ENCODE data around the gene GMPR. TPM values are rescaled to one million over a fixed set of nuclear protein-coding genes. Genes with fewer than 3 reads are reported as not detected.

Gene GMPR
- polyA plus RNA-seq, 1 donor (not counting 4 experiments of a cell fraction or from before 2014, with no cell fraction given): 0.50 TPM

DNA sequence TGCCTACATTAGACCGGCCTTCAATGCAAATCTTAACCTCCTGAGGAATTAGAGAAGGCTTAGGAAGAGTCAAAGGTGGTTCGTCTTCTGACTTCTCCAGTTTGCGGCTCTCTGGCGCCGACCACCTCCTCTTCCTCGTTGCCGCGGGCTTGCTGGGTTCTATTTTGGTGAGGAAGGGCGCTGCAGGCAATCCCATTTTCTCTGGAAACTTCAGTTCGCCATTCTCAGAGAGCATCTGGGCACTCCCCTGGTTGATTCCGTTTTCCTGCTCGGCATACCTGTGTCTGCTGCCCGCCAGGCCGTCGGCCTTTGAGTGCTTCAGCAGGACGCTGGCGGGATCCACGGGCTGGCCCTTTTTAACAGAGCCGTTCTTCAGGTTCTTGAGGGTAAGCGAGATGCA is 67.9 kb downstream of the GMPR start:
- Histone ChIP-seq H3K79me2 (ENCODE audit: control insufficient read depth, insufficient read depth, low read length) (no peaks in the 10 kb centered on the region), H3K4me1 (ENCODE audit: control insufficient read depth, extremely low read depth, insufficient read depth, low read length) (no peaks in the 10 kb centered on the region), H4K20me1 (ENCODE audit: control insufficient read depth, extremely low read depth, insufficient read depth, low read length) (no peaks in the 10 kb centered on the region), H2AFZ (ENCODE audit: control insufficient read depth, low read length) (no peak overlapping the region), H3K9me1 (ENCODE audit: control insufficient read depth, extremely low read depth, insufficient read depth, low read length) (no peaks in the 10 kb centered on the region), H3K36me3 (ENCODE audit: control insufficient read depth in 2 of 2, extremely low read depth in 1 of 2, insufficient read depth in 2 of 2, low read length in 2 of 2) (no peaks in the 10 kb centered on the region), H3K9ac (ENCODE audit: control insufficient read depth, extremely low read depth, insufficient read depth, low read length) (no peak overlapping the region), H3K4me3 (ENCODE audit: control insufficient read depth in 2 of 3, extremely low read depth in 1 of 3, insufficient read depth in 2 of 3, low read depth in 1 of 3, low read length in 3 of 3) (no peak overlapping the region), H3K27me3 (ENCODE audit: control insufficient read depth, extremely low read depth, insufficient read depth, low read length) (no peaks in the 10 kb centered on the region), H3K27ac (ENCODE audit: control insufficient read depth, insufficient read depth, low read length) (no peak overlapping the region), H3K9me3 (ENCODE audit: control insufficient read depth, low read depth, low read length) (no peaks in the 10 kb centered on the region), H3K4me2 (ENCODE audit: control insufficient read depth, extremely low read depth, insufficient read depth, low read depth, low read length) (no peak overlapping the region)
- FAIRE-seq (no peak), DNase-seq (ENCODE audit: low read depth, low spot score) (no peak)
- TF ChIP-seq, protein P1, sequence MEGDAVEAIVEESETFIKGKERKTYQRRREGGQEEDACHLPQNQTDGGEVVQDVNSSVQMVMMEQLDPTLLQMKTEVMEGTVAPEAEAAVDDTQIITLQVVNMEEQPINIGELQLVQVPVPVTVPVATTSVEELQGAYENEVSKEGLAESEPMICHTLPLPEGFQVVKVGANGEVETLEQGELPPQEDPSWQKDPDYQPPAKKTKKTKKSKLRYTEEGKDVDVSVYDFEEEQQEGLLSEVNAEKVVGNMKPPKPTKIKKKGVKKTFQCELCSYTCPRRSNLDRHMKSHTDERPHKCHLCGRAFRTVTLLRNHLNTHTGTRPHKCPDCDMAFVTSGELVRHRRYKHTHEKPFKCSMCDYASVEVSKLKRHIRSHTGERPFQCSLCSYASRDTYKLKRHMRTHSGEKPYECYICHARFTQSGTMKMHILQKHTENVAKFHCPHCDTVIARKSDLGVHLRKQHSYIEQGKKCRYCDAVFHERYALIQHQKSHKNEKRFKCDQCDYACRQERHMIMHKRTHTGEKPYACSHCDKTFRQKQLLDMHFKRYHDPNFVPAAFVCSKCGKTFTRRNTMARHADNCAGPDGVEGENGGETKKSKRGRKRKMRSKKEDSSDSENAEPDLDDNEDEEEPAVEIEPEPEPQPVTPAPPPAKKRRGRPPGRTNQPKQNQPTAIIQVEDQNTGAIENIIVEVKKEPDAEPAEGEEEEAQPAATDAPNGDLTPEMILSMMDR (optimal IDR thresholded peaks at IDR 0.05 in 1 of 3, IDR thresholded peaks at IDR 0.05 in 1 of 3, conservative IDR thresholded peaks at IDR 0.05 in 1 of 3; ENCODE audit: extremely low read depth in 1 of 3, insufficient read depth in 2 of 3, low read length in 3 of 3): no peak
- no peak for TF ChIP-seq EZH2 (IDR thresholded peaks at IDR 0.05; ENCODE audit: low read length)
- dilution Hi-C loops (cut with MboI; ENCODE audit: extremely low pct_ligation_motif_present, low sequenced_read_pairs): no loop called here

DNA sequence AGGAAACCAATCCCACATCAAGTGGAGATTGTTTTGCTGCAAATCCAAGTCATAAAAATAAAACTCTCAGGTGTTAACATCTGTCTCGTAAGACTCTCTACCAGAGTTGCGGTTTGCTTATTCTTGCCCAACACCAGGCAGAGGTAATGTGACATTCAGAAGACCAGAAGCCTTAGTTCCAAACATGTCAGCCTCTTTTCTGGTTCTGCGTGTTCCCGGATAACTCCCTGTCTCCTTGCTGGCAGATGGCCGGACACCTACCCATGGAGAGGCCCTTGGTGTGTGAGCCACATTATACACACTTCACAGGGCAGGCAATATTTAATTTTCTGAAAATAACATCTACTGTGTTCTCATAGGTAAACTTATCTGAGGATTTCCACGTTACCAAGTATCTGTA is 73.4 kb downstream of the GMPR start:
- dilution Hi-C loops (cut with MboI; ENCODE audit: extremely low pct_ligation_motif_present, low sequenced_read_pairs): no loop called here
- no peak for TF ChIP-seq EZH2 (IDR thresholded peaks at IDR 0.05; ENCODE audit: low read length)
- TF ChIP-seq, protein P1 (optimal IDR thresholded peaks at IDR 0.05 in 1 of 3, IDR thresholded peaks at IDR 0.05 in 1 of 3, conservative IDR thresholded peaks at IDR 0.05 in 1 of 3; ENCODE audit: extremely low read depth in 1 of 3, insufficient read depth in 2 of 3, low read length in 3 of 3): no peak
- no peaks in the 10 kb centered on the region for H3K79me2 ChIP-seq (ENCODE audit: control insufficient read depth, insufficient read depth, low read length)
- H3K4me3 ChIP-seq (ENCODE audit: control insufficient read depth in 2 of 3, extremely low read depth in 1 of 3, insufficient read depth in 2 of 3, low read depth in 1 of 3, low read length in 3 of 3): no peak overlapping the region
- FAIRE-seq (no peak), DNase-seq (ENCODE audit: low read depth, low spot score) (no peak)
- H3K27ac ChIP-seq (ENCODE audit: control insufficient read depth, insufficient read depth, low read length): no peak overlapping the region
- no peaks in the 10 kb centered on the region for H3K27me3 ChIP-seq (ENCODE audit: control insufficient read depth, extremely low read depth, insufficient read depth, low read length)
- H3K9me3 ChIP-seq (ENCODE audit: control insufficient read depth, low read depth, low read length): no peaks in the 10 kb centered on the region
- no peak overlapping the region for H3K4me2 ChIP-seq (ENCODE audit: control insufficient read depth, extremely low read depth, insufficient read depth, low read depth, low read length)
- no peaks in the 10 kb centered on the region for H3K9me1 ChIP-seq (ENCODE audit: control insufficient read depth, extremely low read depth, insufficient read depth, low read length)
- no peak overlapping the region for H3K9ac ChIP-seq (ENCODE audit: control insufficient read depth, extremely low read depth, insufficient read depth, low read length)
- peaks cover 1% of the 10 kb centered on the region for H3K4me1 ChIP-seq (ENCODE audit: control insufficient read depth, extremely low read depth, insufficient read depth, low read length)
- no peaks in the 10 kb centered on the region for H3K36me3 ChIP-seq (ENCODE audit: control insufficient read depth in 2 of 2, extremely low read depth in 1 of 2, insufficient read depth in 2 of 2, low read length in 2 of 2)
- no peak overlapping the region for H2AFZ ChIP-seq (ENCODE audit: control insufficient read depth, low read length)
- no peaks in the 10 kb centered on the region for H4K20me1 ChIP-seq (ENCODE audit: control insufficient read depth, extremely low read depth, insufficient read depth, low read length)

All from keratinocyte (primary cell).